ENCODE results near the gene PIH1D1.

DNA sequence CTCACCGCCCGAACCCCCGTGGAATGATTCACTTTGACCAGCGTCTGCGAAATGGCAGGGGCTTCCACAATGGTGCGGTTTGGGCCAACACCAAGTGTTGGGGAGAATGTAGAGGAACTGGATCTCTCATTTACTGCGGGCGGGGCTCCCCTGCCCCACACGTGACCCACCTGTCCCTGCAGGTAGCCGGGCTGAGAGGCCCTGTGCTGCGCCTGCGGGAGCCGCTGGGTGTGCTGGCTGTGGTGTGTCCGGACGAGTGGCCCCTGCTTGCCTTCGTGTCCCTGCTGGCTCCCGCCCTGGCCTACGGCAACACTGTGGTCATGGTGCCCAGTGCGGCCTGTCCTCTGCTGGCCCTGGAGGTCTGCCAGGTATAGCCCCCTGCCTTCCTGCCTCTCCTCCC is 16.6 kb upstream of the PIH1D1 start:
- TF ChIP-seq, protein P1, sequence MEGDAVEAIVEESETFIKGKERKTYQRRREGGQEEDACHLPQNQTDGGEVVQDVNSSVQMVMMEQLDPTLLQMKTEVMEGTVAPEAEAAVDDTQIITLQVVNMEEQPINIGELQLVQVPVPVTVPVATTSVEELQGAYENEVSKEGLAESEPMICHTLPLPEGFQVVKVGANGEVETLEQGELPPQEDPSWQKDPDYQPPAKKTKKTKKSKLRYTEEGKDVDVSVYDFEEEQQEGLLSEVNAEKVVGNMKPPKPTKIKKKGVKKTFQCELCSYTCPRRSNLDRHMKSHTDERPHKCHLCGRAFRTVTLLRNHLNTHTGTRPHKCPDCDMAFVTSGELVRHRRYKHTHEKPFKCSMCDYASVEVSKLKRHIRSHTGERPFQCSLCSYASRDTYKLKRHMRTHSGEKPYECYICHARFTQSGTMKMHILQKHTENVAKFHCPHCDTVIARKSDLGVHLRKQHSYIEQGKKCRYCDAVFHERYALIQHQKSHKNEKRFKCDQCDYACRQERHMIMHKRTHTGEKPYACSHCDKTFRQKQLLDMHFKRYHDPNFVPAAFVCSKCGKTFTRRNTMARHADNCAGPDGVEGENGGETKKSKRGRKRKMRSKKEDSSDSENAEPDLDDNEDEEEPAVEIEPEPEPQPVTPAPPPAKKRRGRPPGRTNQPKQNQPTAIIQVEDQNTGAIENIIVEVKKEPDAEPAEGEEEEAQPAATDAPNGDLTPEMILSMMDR (IDR thresholded peaks at IDR 0.05), result no peak
- no peak for TF ChIP-seq POLR2A (IDR thresholded peaks at IDR 0.05)
